Stomach (tissue), 9 donors: Measurements from ENCODE around the gene IQGAP2. TPM values are rescaled to one million over a fixed set of nuclear protein-coding genes. Genes with fewer than 3 reads are reported as not detected.

Source experiments
- DNase-seq, 2 donors: peaks; one replicate each; pipeline versions ENCODE4 v3.0.0 to v3.0.0-alpha.2; 2013 to 2019
- H3K27ac ChIP-seq, 5 donors: fragments of 200-600 bp in 4 of 5; sonication (generic) in 4 of 5; one replicate each; pipeline ENCODE4 v1.5.1; 2013 to 2019; ENCODE audit warnings: mild to moderate bottlenecking in 1 of 5, moderate library complexity in 1 of 5
- H3K27me3 ChIP-seq, 3 donors: fragments of 200-600 bp; sonication (generic); one replicate each; pipeline ENCODE4 v1.5.1; 2017 to 2019; ENCODE audit warnings: mixed run types in 1 of 3
- H3K36me3 ChIP-seq, 4 donors: fragments of 200-600 bp; sonication (generic); 1 replicate in 3 of 4; 2 replicates in 1 of 4; pipeline ENCODE4 v1.5.1; 2016 to 2019
- H3K4me1 ChIP-seq, 4 donors: fragments of 200-600 bp; sonication (generic); one replicate each; pipeline ENCODE4 v1.5.1; 2016 to 2019
- H3K4me3 ChIP-seq, 4 donors: fragments of 200-600 bp; sonication (generic) in 3 of 4; one replicate each; pipeline ENCODE4 v1.5.1; 2016 to 2019; ENCODE audit warnings: mild to moderate bottlenecking in 1 of 4
- H3K9me3 ChIP-seq, 4 donors: fragments of 200-600 bp; sonication (generic); one replicate each; pipeline ENCODE4 v1.5.1; 2016 to 2019
- CTCF ChIP-seq, 7 experiments: fragments of 450-650 bp in 4 of 7; fragments of 200-600 bp in 3 of 7; sonication (generic) in 3 of 7; IDR thresholded peaks; one replicate each; pipeline ENCODE4 v1.5.1; 2016 to 2019; ENCODE audit warnings: antibody characterized with exemption in 7 of 7, control low read depth in 2 of 7, mild to moderate bottlenecking in 1 of 7
- EP300 ChIP-seq: sonication (generic); formaldehyde crosslinking; IDR thresholded peaks from one replicate; pipeline ENCODE4 v1.6.1; 2017; ENCODE audit warnings: antibody characterized with exemption
- POLR2A ChIP-seq, 4 donors: fragments of 450-650 bp; IDR thresholded peaks; one replicate each; pipeline ENCODE4 v1.6.1; 2016; ENCODE audit warnings: antibody characterized with exemption in 4 of 4, control low read depth in 2 of 4, mild to moderate bottlenecking in 1 of 4, moderate library complexity in 1 of 4
- POLR2AphosphoS5 ChIP-seq, 3 donors: sonication (generic); formaldehyde crosslinking; IDR thresholded peaks; one replicate each; pipeline ENCODE4 v1.6.1; 2016; ENCODE audit warnings: antibody characterized with exemption in 3 of 3
- WGBS, 5 donors: extraction: QIAGEN DNeasy Blood & Tissue Kit in 3 of 5; methylation state at CpG; one replicate each; pipeline versions ENCODE4 v1.1.5 to v1.1.7; 2013 to 2018; 5-methylcytosine and 5-hydroxymethylcytosine counted together
- intact Hi-C: fragments of 100-400 bp; cut with DNase I; formaldehyde crosslinking; loops from one replicate; pipeline ENCODE4 v1.15.1; 2023; ENCODE audit warnings: low total_unique reads
- polyA plus RNA-seq, 3 donors: library from polyadenylated mRNA; stranded (reverse); fragments of 200-250 nt; gene quantifications; one replicate each; pipeline ENCODE4 v1.2.3, GENCODE V29; 2013
- total RNA-seq, 5 donors: library from RNA; depleted of rRNA; stranded (reverse); fragments of >200 nt; gene quantifications; one replicate each; pipeline versions ENCODE4 v1.1.0 to v1.2.3, GENCODE V29; 2014 to 2016
- donor health status: healthy with polysubstance abuse.
- donor health status: Bipolar disorder and iron deficiency.
- donor health status: healthy.

Gene IQGAP2
- total and polyA plus RNA-seq, 8 donors, result 11.5 to 122 (median 42.1) TPM

GRCh38 chr5:76579166-76579937, 176.3 kb downstream of the IQGAP2 start:
- no peaks in the 10 kb centered on the region for H3K27me3 ChIP-seq
- 78 to 88% (median 84%) methylated on average over 7 of the region's 7 CpGs for WGBS, 5 donors
- H3K4me3 ChIP-seq, result no peak overlapping the region
- H3K36me3 ChIP-seq, result peaks cover 0 to 5% (median 0%) of the 10 kb centered on the region in 4 donors
- peaks cover 10 to 39% (median 30%) of the 10 kb centered on the region in 4 donors for H3K4me1 ChIP-seq
- no peak for DNase-seq
- TF ChIP-seq CTCF (IDR thresholded peaks at IDR 0.05), result no peak
- no peak for TF ChIP-seq POLR2A (IDR thresholded peaks at IDR 0.05)
- TF ChIP-seq POLR2AphosphoS5 (IDR thresholded peaks at IDR 0.05), result no peak
- TF ChIP-seq EP300, result no peak
- H3K9me3 ChIP-seq, result no peaks in the 10 kb centered on the region
- no peak overlapping the region for H3K27ac ChIP-seq
- intact Hi-C loops, result no loop called here

GRCh38 chr5:76580981-76581380, 177.9 kb downstream of the IQGAP2 start:
- H3K4me3 ChIP-seq, result no peak overlapping the region
- peaks cover 10 to 43% (median 31%) of the 10 kb centered on the region in 4 donors for H3K4me1 ChIP-seq
- H3K36me3 ChIP-seq, result no peaks in the 10 kb centered on the region
- H3K27me3 ChIP-seq, result no peaks in the 10 kb centered on the region
- H3K27ac ChIP-seq, result peak overlapping the region; percentile 12 to 89 (median 71)
- WGBS, 5 donors, result 73 to 88% (median 82%) methylated on average over 3 of the region's 3 CpGs
- intact Hi-C loops, result no loop called here
- H3K9me3 ChIP-seq, result no peaks in the 10 kb centered on the region
- TF ChIP-seq POLR2A (IDR thresholded peaks at IDR 0.05) (no peak), EP300 (no peak), POLR2AphosphoS5 (IDR thresholded peaks at IDR 0.05) (no peak), CTCF (IDR thresholded peaks at IDR 0.05) (no peak)
- no peak for DNase-seq

GRCh38 chr5:76582230-76583162, 179.4 kb downstream of the IQGAP2 start:
- 30 to 60% (median 39%) methylated on average over 6 of the region's 6 CpGs for WGBS, 5 donors
- intact Hi-C loops, result no loop called here
- no peaks in the 10 kb centered on the region for H3K36me3 ChIP-seq
- H3K4me3 ChIP-seq, result no peak overlapping the region
- peak in 1 of 2 donors; percentile 70 for DNase-seq
- H3K27ac ChIP-seq, result peak overlapping the region; percentile 66 to 93 (median 78)
- H3K27me3 ChIP-seq, result no peaks in the 10 kb centered on the region
- no peaks in the 10 kb centered on the region for H3K9me3 ChIP-seq
- H3K4me1 ChIP-seq, result peaks cover 10 to 43% (median 27%) of the 10 kb centered on the region in 4 donors
- TF ChIP-seq POLR2AphosphoS5 (IDR thresholded peaks at IDR 0.05) (no peak), EP300 (no peak), POLR2A (IDR thresholded peaks at IDR 0.05) (no peak), CTCF (IDR thresholded peaks at IDR 0.05) (no peak)
